ENCODE results near the gene POLR2I.

The POLR2I gene

GRCh38 chr19:36114721-36115452, at the start of gene POLR2I:
POLR2I (minus strand) TSS chr19:36114875; CDS start chr19:36114856, 19 bp downstream.
- peaks cover 37% of the 10 kb centered on the region for H3K4me1 Mint-ChIP-seq (ENCODE audit: low read depth)
- H3K4me3 Mint-ChIP-seq: peak within 1 kb of the TSS; percentile 98
- H3K36me3 Mint-ChIP-seq: peaks cover 6% of the 10 kb centered on the region
- H3K27ac Mint-ChIP-seq: peak within 1 kb of the TSS; percentile 96
- no peaks in the 10 kb centered on the region for H3K9me3 Mint-ChIP-seq (ENCODE audit: low read depth)
- no peaks in the 10 kb centered on the region for H3K27me3 Mint-ChIP-seq

- Mint-ChIP-seq H3K27ac (no peak overlapping the region), H3K36me3 (no peaks in the 10 kb centered on the region), H3K9me3 (ENCODE audit: low read depth) (no peaks in the 10 kb centered on the region), H3K27me3 (no peaks in the 10 kb centered on the region), H3K4me3 (no peak overlapping the region), H3K4me1 (ENCODE audit: low read depth) (no peaks in the 10 kb centered on the region)
Observed at GRCh38 chr19:36163813-36164212, 49.1 kb upstream of the POLR2I start.

- no peaks in the 10 kb centered on the region for H3K36me3 Mint-ChIP-seq
- H3K27me3 Mint-ChIP-seq: no peaks in the 10 kb centered on the region
- no peak overlapping the region for H3K27ac Mint-ChIP-seq
- H3K4me1 Mint-ChIP-seq (ENCODE audit: low read depth): no peaks in the 10 kb centered on the region
- H3K9me3 Mint-ChIP-seq (ENCODE audit: low read depth): no peaks in the 10 kb centered on the region
- no peak overlapping the region for H3K4me3 Mint-ChIP-seq
Observed at GRCh38 chr19:36160821-36161596, 46.3 kb upstream of the POLR2I start.

GRCh38 chr19:36153126-36153525, 38.5 kb upstream of the POLR2I start:
- Mint-ChIP-seq H3K9me3 (ENCODE audit: low read depth) (no peaks in the 10 kb centered on the region), H3K4me1 (ENCODE audit: low read depth) (no peaks in the 10 kb centered on the region), H3K36me3 (peaks cover 3% of the 10 kb centered on the region), H3K4me3 (no peak overlapping the region), H3K27ac (no peak overlapping the region), H3K27me3 (no peaks in the 10 kb centered on the region)

GRCh38 chr19:36152352-36153091, 37.8 kb upstream of the POLR2I start, which contains the start of gene COX7A1:
COX7A1 (minus strand) TSS chr19:36152447; CDS start chr19:36152407, 40 bp downstream.
- Mint-ChIP-seq H3K36me3 (peaks cover 3% of the 10 kb centered on the region), H3K27ac (no peak within 1 kb of the TSS), H3K9me3 (ENCODE audit: low read depth) (no peaks in the 10 kb centered on the region), H3K4me1 (ENCODE audit: low read depth) (no peaks in the 10 kb centered on the region), H3K4me3 (no peak within 1 kb of the TSS), H3K27me3 (no peaks in the 10 kb centered on the region)

GRCh38 chr19:36152019-36152351, 37.3 kb upstream of the POLR2I start:
- H3K4me1 Mint-ChIP-seq (ENCODE audit: low read depth): peaks cover 2% of the 10 kb centered on the region
- H3K36me3 Mint-ChIP-seq: peaks cover 6% of the 10 kb centered on the region
- H3K27me3 Mint-ChIP-seq: no peaks in the 10 kb centered on the region

GRCh38 chr19:36151144-36152018, 36.7 kb upstream of the POLR2I start:
- H3K4me3 Mint-ChIP-seq: no peak overlapping the region

More at GRCh38 chr19:36152019-36152351, 37.3 kb upstream of the POLR2I start:
- no peaks in the 10 kb centered on the region for H3K9me3 Mint-ChIP-seq (ENCODE audit: low read depth)
- no peak overlapping the region for H3K4me3 Mint-ChIP-seq
- H3K27ac Mint-ChIP-seq: no peak overlapping the region

GRCh38 chr19:36150586-36150985, 35.9 kb upstream of the POLR2I start:
- Mint-ChIP-seq H3K36me3 (peaks cover 10% of the 10 kb centered on the region), H3K27ac (no peak overlapping the region)

More at GRCh38 chr19:36151144-36152018, 36.7 kb upstream of the POLR2I start:
- Mint-ChIP-seq H3K4me1 (ENCODE audit: low read depth) (peaks cover 2% of the 10 kb centered on the region), H3K27me3 (no peaks in the 10 kb centered on the region), H3K36me3 (peaks cover 8% of the 10 kb centered on the region), H3K9me3 (ENCODE audit: low read depth) (no peaks in the 10 kb centered on the region), H3K27ac (no peak overlapping the region)

GRCh38 chr19:36149673-36150406, 35.2 kb upstream of the POLR2I start:
- H3K27me3 Mint-ChIP-seq: no peaks in the 10 kb centered on the region
- no peak overlapping the region for H3K4me3 Mint-ChIP-seq
- H3K27ac Mint-ChIP-seq: no peak overlapping the region
- peaks cover 10% of the 10 kb centered on the region for H3K36me3 Mint-ChIP-seq
- peaks cover 2% of the 10 kb centered on the region for H3K4me1 Mint-ChIP-seq (ENCODE audit: low read depth)
- H3K9me3 Mint-ChIP-seq (ENCODE audit: low read depth): no peaks in the 10 kb centered on the region

More at GRCh38 chr19:36150586-36150985, 35.9 kb upstream of the POLR2I start:
- Mint-ChIP-seq H3K4me1 (ENCODE audit: low read depth) (peaks cover 2% of the 10 kb centered on the region), H3K4me3 (no peak overlapping the region), H3K27me3 (no peaks in the 10 kb centered on the region), H3K9me3 (ENCODE audit: low read depth) (no peaks in the 10 kb centered on the region)

GRCh38 chr19:36144624-36145023, 29.9 kb upstream of the POLR2I start:
- Mint-ChIP-seq H3K4me1 (ENCODE audit: low read depth) (peaks cover 11% of the 10 kb centered on the region), H3K9me3 (ENCODE audit: low read depth) (no peaks in the 10 kb centered on the region), H3K27ac (no peak overlapping the region), H3K27me3 (no peaks in the 10 kb centered on the region), H3K4me3 (no peak overlapping the region), H3K36me3 (peaks cover 14% of the 10 kb centered on the region)

- H3K4me1 Mint-ChIP-seq (ENCODE audit: low read depth): peaks cover 14% of the 10 kb centered on the region
- no peak overlapping the region for H3K27ac Mint-ChIP-seq
- no peaks in the 10 kb centered on the region for H3K9me3 Mint-ChIP-seq (ENCODE audit: low read depth)
- no peaks in the 10 kb centered on the region for H3K27me3 Mint-ChIP-seq
- H3K36me3 Mint-ChIP-seq: peaks cover 11% of the 10 kb centered on the region
- peak overlapping the region; percentile 53 for H3K4me3 Mint-ChIP-seq
Observed at GRCh38 chr19:36142496-36142895, 27.8 kb upstream of the POLR2I start.

- H3K27ac Mint-ChIP-seq: no peak overlapping the region
- peak overlapping the region; percentile 94 for H3K4me3 Mint-ChIP-seq
- H3K4me1 Mint-ChIP-seq (ENCODE audit: low read depth): peaks cover 12% of the 10 kb centered on the region
- H3K27me3 Mint-ChIP-seq: no peaks in the 10 kb centered on the region
- H3K36me3 Mint-ChIP-seq: peaks cover 9% of the 10 kb centered on the region
- H3K9me3 Mint-ChIP-seq (ENCODE audit: low read depth): no peaks in the 10 kb centered on the region
Observed at GRCh38 chr19:36142046-36142445, 27.4 kb upstream of the POLR2I start.

GRCh38 chr19:36141039-36141927, 26.6 kb upstream of the POLR2I start:
- Mint-ChIP-seq H3K36me3 (peaks cover 5% of the 10 kb centered on the region), H3K4me3 (peak overlapping the region; percentile 94), H3K4me1 (ENCODE audit: low read depth) (peaks cover 11% of the 10 kb centered on the region), H3K27ac (peak overlapping the region; percentile 85), H3K27me3 (no peaks in the 10 kb centered on the region), H3K9me3 (ENCODE audit: low read depth) (no peaks in the 10 kb centered on the region)
